GDM1 (cell line): ENCODE data around the gene C1orf105.
"Not testable (repeated sequence)": the region's sequence is repeated elsewhere in the genome, so short reads cannot be mapped to it uniquely, and the experiment has no call there.

ENCODE experiments used
- DNase-seq: peaks from one replicate; lab custom pipeline; 2025; lab: John Stamatoyannopoulos, UW

The C1orf105 gene

DNA sequence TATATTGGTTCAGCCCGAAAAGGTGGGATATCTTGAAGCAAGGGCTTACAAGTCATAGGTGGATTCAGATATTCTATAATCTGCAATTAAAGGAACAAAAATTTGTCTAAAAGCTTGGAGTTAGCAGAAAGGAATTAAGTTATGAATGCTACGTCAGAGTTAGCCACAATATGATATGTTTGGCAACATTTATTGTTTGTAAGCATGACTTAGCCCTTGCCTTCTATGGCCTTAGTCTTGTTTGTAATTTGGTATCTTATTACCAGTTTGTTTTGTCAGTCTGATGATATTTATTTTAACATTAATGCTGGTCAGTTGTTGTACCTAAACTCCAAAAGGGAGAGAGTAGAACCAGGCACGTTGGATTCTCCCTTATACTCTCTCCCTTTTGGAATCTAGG, 69.4 kb downstream of the C1orf105 start:
- no peak for DNase-seq

DNA sequence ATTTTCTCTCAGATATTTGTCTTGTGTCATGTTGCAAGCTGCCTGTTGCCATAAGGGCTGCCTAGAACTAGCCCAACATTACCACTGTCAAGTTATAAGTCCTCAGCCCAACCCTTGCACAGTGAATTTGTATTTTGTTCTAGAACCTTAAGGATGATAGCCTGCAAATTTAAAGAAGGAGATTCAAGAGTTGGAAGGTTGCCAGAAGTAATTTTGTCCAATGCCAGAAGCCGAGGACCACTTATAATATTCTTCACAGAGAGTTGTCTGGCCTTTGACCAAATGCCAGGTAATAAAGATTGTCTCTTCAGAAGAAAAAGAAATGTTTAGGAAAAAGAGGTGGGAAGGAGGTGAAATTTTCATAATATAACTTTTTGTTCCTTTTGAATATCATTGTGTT, 71.9 kb downstream of the C1orf105 start:
- DNase-seq = no peak

DNA sequence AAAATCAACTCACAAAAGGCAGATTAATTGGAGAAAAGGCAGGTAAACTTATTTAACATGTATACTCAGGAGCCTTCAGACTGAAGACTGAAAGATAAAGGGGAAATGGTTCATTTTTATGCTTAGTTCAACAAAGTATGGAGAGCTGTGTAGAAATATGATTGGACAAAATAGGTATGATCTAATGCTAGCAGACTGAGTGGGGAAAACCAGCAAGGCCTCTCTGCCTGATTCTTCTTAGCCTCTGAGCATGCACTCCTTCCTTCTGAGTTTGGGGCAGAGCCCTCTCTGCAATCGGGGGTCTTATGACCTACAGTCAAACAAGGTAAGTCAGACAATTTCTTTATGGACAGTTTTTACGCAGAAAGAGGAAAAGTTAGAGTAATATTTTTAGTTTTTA, 73.7 kb downstream of the C1orf105 start:
- no peak for DNase-seq

DNA sequence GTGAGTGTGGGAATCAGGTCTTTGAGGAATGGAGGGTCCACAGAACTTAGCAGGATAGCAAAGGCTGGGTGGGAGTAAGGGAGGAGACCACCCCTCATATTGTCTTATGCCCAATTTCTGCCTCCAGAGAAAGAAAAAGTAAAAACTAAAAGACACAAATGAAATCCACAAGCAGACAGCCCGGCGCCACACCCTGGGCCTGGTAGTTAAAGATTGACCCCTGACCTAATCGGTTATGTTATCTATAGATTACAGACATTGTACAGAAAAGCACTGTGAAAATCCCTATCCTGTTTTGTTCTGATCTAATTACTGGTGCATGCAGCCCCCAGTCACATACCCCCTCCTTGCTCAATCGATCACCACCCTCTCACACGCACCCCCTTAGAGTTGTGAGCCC, 75.6 kb downstream of the C1orf105 start:
- DNase-seq = not testable (repeated sequence)

DNA sequence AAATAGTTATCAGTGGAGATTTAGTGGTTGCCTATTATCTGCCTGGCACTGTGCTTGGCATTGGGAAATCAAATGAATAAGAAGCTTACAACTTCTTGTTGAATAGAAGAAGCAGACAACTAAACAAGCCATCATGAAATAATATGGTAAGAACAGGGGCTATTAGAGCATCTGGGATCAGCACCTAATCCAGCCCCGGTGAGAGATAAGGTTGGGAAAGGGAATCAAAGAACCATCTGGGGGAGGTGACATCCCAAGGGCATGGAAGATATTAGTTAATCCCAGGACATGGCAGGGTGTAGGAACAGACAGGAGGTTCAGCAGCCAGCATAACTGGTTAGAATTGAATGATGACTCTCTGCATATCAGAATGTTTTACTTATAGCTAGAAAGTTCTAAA, 76.2 kb downstream of the C1orf105 start:
- no peak for DNase-seq

DNA sequence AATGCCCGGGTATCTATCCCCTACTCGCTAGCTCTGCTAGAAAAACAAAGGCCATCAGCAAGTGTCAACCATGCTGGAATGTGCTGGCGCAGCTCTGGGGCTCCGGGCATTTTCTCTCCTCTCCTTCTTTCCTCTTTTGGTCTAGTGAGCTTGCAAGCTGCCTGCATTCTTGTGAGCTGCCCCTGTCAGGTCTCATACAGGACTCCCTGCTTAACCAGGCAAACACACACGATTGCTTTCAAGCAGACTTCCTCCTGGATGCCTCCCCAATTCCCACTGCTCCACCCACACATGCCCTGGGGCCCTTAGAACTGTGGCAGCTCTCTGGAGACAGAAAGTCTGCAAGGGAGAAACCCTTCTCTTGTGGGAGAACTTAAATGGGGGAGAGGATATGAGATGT, 76.7 kb downstream of the C1orf105 start:
- no peak for DNase-seq

DNA sequence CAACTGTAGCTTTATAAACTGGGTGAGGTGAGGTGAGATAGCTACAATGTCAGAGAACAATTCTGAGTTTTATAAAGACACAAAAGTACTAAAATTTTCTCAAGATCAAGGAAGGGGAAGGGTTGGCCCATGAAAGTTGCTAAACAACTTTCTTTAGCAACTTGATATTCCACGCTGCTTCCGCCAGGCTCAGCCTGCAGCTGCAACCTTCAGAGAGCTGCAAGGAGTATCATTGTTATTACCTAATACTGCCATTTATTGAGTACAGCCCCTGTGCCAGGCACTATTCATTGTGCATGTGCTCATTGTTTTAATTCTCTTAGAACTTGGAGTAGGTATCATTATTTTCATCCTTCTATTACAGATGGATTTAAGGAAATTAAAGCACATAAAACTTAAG, 78.4 kb downstream of the C1orf105 start:
- DNase-seq = no peak

DNA sequence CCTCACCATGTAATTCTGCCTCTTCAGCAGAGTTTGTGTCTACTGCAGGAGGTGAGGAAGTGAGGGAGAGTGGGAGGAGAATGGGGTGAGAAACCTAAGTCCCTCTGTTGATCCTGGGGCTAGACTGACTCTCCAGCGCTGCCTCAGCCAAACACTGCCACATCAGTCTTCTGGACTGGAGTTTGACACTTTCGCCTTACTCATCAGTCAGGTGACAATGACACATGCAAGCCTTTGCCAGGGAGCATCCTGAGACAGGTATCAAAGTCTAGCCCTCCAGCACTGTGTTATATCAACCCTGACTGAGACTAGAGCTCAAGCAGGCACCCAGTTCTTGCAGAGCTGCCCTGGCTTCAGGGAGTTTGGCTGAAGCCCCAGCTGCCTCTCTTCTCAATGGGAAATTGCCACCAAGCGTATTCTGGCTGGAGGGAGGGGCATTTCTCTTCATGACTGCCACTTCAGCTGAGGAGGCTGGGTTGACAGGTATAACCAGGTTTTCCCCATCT, 79.2 kb downstream of the C1orf105 start:
- DNase-seq = no peak

DNA sequence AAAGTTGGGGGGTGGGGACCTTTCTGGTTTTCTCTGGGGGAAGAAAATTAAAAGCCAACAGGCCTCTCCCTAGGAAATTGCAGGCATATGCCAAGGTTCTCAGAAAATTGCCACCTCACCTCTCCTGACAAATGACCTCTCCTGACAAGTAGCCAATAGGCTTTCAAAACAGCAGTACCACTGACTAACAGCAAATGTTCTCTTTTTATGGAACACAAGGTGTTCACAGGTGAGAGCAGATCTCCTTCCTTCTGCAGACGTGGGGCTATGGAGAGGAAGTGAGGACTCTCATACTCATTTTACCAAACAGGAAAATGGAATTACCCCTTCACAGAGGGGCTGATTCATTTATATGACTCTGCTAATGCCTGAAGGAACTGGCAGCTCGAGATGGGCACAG, 79.7 kb downstream of the C1orf105 start:
- DNase-seq = no peak

DNA sequence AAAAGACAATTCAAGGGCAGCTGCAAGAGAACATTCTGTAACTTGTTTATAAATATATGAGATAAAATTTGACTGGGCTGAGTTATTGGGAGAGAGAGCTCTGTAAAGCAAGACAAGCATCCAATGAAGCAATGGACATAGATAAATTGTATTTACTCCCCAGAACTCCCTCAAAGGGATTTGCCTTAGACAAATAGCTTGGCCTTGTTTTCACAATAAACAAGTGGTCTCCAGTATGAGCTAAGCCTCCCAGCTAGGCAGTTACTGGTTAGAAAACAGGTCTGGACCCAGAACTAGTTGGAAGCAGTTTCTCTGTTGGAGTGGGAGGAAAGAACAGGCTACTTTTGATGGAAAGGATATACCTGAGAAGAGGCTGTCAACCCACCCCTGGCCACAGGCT, 87.3 kb downstream of the C1orf105 start:
- DNase-seq = no peak

DNA sequence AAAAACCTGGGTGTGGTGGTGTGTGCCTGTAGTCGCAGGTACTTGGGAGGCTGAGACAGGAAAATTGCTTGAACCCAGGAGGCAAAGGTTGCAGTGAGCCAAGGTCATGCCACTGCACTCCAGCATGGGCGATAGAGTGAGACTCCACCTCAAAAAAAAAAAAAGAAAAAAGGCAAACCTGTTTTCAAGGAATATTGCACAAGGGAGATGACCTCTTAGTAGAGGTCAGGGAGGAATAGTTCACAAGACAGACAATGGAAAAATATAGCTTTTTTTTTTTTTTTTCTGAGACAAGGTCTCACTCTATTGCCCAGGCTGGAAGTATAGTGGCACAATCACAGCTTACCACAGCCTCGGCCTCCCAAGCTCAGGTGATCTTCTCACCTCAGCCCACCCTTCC, 90.0 kb downstream of the C1orf105 start:
- no peak for DNase-seq

DNA sequence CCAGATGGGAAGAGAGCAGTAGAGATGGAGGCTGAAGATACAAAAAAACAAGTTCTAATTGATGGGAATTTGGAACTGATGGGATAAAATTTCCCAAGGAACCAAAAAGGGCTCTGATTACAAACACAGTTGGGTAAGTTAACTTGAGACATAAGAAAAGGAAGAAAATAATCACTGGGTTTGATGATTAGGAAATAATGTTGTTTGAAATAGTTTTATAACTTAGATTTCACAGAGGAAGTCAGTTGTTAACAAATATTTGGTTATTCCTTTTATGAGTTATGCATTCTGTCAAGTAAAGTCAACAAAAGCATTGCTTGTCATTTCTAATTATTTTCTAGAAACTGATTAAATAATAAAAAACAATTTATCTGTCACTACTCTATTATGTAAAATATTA, 92.1 kb downstream of the C1orf105 start:
- DNase-seq = no peak

DNA sequence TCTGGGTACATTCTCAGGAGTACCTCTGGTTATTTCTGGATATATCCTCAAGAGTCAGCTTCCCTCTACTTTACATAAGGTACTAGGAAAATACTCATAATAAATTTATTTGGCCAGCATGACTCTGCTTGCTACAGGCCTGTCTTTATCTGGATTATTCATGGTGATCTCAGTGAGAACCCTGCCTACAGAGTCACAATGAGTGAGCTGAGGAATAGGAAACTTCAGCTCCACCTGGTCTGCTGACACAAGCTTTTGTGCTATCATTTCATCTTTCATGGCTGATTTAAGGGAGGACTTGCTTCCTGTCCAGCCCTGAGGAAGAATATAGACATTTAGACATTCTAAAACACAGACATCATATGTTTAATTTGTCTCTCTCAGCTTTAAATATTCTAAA, 93.0 kb downstream of the C1orf105 start:
- DNase-seq = no peak

DNA sequence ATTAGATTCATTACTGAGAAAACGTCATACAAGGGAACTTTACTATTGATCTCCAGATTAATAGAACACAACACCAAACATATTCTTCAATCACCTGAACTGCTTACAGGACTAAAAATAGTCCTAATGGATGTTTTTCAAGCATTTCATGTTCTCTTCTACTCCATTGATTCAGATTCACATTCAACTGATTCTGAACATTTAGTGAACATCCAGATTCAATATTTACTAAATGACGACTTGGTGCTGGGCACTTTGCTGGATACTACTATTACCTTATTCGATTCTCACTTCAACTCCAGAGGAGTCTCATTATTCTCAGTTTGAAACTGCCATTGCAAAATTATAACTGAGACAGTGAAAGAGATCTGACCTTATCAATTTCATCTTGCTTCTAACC, 93.6 kb downstream of the C1orf105 start:
- no peak for DNase-seq

DNA sequence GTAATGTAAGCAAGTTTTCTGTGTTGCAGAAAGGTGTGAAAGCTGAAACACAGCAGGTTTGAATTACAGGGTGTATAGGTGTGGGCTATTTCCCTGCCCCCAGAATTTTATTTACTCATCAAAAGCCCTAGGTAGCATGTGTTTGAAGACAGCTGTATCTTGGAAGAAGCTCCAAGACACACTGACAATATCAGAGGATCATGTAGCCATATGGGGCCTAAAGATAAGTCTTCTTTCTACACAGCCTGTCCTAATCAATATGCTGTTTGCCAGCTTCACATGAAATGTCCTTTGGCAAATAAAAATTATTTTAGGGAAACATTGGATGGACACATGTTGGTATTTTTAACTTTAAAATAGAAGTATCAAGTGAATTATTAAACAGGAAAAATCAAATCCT, 95.0 kb downstream of the C1orf105 start:
- DNase-seq = no peak

DNA sequence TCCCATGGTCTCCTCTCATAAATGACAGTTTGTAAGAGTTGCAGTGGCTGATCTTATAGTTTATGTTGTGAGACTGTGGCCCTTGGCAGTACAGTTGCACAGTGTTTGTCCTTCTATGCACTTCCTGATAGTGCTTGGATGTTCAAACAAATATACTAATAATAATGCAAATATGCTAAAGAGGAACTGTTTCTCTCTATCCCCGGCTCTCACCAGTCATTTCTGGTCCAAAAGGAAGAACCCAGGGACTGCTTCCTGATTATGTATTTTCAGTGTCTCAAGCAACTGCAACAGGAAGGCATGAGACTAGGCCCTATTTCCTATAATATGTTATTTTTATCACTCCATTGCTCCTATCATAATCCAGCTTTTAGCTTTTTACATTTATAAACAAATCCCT, 95.4 kb downstream of the C1orf105 start:
- peak; percentile 33 for DNase-seq

DNA sequence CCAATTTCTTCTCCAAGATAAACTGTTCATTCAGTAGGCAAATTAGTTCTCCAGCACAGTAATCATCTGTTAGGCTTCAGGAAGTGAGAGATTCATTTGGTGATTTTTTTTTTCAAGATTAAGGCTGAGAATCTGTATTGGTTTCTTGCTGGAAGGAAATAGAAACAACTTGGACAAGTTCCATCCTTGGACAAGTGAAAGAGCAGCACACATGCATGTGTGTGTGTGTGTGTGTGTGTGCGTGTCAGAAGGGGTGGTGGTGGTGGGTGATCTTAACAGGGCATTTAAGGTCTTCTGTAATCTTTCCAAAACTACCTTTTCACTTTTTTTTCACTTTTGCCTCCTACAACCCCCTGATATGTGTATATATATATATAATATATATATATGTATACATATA, 96.6 kb downstream of the C1orf105 start:
- DNase-seq = no peak

DNA sequence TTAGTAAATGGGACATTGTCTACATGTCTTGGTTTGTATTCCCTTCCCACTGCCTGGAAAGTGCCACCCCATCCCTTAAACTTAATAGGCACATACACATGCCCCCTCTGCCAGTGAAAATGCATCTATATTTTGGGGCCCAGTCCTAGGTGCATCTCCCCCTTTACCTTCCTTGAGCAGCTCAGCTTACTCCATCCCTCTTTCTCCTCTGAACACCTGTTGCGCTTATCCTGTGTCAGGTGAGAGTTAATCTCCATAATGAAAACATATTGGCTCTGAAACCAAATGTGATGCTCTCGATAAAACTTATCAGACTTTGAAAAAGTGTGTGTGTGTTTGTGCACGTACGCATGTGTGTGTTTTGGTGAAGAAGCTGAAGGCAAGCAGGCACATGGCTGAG, 97.1 kb downstream of the C1orf105 start:
- DNase-seq = no peak
